Islet of Langerhans (tissue), 1 donor: ENCODE measurements around the gene MPV17L.
"Not testable (repeated sequence)": the region's sequence is repeated elsewhere in the genome, so short reads cannot be mapped to it uniquely, and the experiment has no call there.

Experiments
- FAIRE-seq: peaks from one replicate; lab custom pipeline; 2011; peaks lifted over from hg19 to GRCh38; lab: Jason Lieb, UNC

The MPV17L gene

DNA sequence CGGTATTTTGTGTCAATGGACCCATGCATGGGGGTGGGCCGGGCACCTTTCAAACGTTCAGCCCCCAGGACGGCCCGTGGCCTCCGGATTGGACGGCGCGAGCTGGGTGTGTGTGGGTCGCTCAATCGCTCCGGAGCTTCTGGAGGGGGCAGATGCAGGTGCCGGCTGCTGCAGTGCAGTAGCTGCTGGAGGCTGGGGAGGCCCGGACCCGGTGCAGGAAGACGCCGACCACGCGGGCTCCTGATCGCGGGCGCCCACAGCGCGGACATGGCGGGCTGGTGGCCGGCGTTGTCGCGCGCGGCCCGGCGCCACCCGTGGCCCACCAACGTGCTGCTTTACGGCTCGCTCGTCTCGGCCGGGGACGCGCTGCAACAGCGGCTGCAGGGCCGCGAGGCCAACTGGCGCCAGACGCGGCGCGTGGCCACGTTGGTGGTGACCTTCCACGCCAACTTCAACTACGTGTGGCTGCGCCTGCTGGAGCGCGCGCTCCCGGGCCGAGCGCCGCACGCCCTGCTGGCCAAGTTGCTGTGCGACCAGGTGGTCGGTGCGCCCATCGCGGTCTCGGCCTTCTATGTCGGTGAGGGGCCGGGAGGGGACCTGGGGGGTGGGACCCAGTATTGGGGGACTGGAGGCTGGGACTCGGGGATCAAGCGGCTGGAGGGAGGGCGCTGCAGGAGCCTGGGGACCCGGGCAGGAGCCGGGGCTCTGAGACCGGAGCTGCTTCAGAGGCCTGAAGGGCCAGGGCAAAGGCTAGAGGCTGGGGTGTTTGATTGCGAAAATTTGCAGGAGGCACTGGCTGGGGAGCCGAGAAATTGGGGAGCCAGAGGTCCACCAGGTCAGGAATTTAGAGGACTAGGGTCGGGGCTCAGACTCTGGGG lies at the start of gene MPV17L:
MPV17L (plus strand) TSS at position 124 of the 878 bp plus-strand sequence; CDS start at position 268, 144 bp downstream.
- not testable (repeated sequence) for FAIRE-seq

DNA sequence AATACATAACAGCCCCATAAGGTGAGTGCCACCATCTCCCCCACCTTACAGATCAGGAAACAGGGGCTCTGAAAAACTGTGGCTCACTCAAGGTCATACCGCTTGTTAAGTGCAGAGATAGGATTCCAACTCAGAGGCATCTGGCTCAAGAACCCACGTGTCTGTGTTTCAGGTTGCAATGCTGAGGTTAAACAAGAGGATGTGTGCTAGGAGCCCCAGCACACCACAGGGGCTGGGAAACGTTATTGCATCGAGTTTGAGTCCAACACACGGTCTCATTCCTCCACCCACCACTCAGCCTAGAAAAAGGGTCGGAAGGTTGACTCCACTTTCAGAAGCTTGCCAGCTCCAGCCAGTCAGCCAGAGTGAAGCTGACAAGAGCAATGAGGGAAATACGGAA lies 46.8 kb upstream of the MPV17L start:
- not testable (repeated sequence) for FAIRE-seq

DNA sequence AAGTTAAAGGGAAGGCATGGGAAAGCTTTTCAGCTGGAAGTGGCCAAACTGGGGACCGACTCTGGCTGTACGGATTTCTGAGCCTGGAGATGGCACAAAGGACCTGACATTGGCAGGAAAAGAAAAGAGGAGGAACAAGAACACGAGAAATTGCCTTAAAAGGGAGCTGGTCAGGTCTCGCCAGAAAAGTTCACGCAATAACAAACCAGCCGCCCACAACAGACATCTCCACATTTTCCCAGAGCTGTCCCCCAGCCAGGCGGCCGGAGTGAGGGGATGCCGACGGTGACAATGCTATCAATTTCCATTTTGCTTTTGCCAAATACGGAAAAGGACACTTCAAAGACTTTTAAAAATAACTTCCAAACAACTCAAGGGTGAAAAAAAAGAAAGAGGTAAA lies 44.3 kb upstream of the MPV17L start:
- FAIRE-seq = not testable (repeated sequence)

DNA sequence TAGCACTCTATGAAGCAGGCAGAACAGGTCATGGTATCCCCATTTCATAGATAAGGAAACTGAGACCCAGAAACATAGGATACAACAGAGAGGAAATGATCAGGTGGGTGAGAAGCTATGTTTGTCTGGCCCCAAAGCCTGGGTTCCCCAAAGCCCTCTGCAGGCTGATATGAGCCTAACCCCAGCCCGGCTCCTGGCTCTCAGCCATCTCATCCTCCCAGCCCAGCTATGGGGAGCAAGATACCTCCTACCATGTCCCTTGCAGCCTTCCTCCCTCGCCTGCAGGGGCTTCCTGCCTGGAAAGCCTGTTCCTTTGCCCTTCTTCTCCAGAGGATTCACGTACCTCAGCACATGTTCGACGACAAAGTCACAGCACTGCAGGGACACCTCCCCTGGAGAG lies 43.8 kb upstream of the MPV17L start:
- FAIRE-seq = not testable (repeated sequence)

GRCh38 chr16:15352852-15353251 lies 42.7 kb upstream of the MPV17L start:
- FAIRE-seq = not testable (repeated sequence)

DNA sequence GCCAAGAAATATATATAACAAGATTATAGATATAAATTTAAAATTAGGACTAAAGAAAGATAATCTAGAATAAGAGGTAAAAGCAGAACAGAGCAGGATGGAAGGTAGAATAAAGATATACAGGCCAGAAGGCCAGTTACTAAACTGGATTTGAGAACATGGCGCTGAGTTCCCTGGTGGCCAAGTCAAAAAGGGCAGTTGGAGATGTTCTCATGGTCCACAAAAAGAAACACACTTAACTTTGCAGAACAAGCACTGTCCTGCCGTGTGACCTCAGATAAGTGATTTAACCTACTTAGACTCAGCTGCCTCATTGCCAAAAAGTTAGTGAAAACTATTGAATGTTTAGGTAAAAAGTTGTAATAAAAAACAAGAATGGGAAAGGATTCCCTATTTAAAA lies 40.7 kb upstream of the MPV17L start:
- FAIRE-seq = not testable (repeated sequence)

GRCh38 chr16:15357495-15357894 lies 38.1 kb upstream of the MPV17L start:
- not testable (repeated sequence) for FAIRE-seq

GRCh38 chr16:15378194-15378593 lies 17.4 kb upstream of the MPV17L start, which contains the start of gene NPIPA5:
Gene NPIPA5 (minus strand): TSS chr16:15378294. CDS start chr16:15378294, 0 bp downstream.
- FAIRE-seq = not testable (repeated sequence)

DNA sequence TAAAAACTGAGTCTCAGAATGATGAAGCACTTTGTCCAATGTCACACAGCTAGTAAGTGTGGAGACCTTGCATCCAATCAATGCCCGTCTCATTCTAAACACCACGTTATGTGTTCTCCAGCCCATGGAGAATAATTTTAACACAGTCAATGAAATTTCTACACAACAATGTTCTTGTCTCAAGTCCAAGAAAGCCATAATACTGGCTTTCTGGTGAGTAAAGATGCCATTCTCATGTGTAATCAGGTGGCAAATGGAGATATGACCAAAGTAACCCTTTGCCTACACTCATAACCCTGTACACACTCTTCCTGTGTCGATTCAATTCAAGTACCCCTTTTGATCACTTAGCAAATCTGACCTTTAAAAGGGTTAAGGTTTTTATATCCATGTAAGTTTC lies 12.7 kb upstream of the MPV17L start:
- FAIRE-seq = not testable (repeated sequence)

DNA sequence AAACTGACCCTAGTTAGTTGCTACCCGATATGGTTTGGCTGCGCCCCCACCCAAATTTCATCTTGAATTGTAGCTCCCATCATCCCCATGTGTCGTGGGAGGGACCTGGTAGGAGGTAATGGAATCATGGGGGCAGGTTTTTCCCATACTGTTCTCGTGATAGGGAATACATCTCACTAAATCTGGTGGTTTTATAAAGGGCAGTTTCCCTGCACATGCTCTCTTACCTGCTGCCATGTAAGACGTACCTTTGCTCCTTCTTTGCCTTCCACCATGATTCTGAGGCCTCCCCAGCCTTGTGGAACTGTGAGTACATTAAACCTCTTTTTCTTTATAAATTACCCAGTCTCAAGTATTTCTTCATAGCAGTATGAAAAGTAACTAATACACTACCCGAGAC lies 7.5 kb upstream of the MPV17L start:
- FAIRE-seq = not testable (repeated sequence)

DNA sequence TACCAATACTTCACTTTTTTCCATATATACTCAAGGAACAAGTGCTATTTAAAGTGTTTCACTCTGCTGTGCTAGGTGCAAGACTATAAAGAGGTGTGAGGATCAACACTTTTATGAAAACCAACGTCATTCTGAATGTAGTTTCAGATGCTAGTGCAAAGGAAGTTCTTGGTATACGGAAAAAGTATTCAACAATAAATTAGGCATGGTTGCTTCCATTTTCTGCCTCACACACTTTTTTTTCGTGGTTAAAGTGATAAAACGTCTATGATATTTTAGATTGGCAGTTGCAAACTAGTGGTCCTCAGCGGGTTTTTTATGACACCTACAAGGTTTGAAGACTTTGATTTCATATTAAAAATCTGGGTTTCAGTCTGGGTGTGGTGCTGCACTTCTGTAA lies 5.6 kb upstream of the MPV17L start:
- not testable (repeated sequence) for FAIRE-seq

DNA sequence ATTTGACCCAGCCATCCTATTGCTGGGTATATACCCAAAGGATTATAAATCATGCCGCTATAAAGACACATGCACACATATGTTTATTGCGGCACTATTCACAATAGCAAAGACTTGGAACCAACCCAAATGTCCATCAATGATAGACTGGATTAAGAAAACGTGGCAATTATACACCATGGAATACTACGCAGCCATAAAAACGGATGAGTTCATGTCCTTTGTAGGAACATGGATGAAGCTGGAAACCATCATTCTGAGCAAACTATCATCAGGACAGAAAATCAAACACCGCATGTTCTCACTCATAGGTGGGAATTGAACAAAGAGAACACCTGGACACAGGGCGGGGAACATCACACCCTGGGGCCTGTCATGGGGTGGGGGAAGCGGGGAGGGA lies 2.5 kb upstream of the MPV17L start:
- not testable (repeated sequence) for FAIRE-seq

DNA sequence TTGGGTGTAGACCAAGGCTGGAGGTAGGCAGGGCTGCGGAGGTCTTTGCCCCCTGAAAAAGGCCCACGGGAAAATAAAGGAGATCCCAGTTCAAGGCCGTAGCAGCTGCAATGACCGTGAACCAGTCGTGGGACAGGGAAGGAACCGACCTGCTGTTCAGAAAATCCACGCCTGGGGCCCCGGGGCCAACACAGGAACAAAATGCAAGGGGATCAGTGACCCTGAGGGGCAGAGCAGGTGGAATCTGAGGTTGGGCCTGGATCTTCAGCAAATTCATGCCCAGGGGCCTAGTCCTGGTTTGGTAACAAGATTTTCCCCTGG lies 915 bp downstream of the MPV17L start:
- not testable (repeated sequence) for FAIRE-seq

DNA sequence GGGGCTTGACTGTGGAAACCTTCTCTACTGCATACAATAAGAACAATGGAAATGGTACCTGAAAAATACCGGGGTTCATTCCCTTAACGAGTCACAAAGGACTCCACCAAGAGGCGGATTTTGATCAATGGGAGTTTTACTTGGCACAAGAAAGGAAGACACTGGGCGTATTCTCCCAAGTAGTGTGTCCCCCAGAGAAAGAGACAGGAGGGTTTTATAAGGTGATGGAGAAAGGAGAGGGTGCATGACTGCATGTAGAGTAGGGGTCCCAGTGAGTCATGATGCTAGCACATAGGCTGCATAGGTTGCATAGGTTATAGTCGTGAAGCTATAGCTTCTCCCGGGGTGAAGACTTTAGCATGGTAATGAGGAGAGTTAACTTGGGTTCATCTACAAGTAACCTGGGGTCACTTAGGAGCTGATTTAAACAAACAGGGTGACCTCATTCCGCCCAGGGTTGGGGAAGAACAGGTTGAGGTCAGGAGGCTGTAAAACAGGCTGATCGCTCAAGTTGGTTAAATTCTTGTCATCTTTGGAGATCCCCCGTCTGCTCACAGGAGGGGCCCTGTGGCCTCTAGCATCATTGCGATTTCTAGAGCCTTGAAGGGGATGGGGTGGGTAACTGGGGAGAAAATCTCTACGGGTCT lies 1.5 kb downstream of the MPV17L start:
- no peak for FAIRE-seq

GRCh38 chr16:15398618-15399316 lies 3.2 kb downstream of the MPV17L start:
- FAIRE-seq = no peak

GRCh38 chr16:15399317-15399716 lies 3.8 kb downstream of the MPV17L start:
- no peak for FAIRE-seq

DNA sequence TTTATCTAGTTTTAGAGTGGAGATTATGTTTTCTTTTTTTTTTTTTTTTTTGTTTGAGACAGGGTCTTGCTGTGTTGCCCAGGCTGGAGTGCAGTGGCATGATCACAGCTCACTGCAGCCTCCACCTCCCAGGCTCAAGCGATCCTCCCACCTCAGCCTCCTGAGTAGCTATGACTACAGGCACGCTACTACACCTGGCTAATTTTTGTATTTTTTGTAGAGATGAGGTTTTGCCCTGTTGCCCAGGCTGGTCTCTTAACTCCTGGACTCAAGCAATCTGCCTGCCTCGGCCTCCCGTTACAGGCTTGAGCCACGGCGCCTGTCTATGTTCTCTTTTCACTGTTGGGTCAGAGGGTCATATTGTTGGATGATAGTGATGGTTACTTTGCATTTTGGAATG lies 4.8 kb downstream of the MPV17L start:
- FAIRE-seq = not testable (repeated sequence)

GRCh38 chr16:15401972-15402371 lies 6.4 kb downstream of the MPV17L start:
- no peak for FAIRE-seq

DNA sequence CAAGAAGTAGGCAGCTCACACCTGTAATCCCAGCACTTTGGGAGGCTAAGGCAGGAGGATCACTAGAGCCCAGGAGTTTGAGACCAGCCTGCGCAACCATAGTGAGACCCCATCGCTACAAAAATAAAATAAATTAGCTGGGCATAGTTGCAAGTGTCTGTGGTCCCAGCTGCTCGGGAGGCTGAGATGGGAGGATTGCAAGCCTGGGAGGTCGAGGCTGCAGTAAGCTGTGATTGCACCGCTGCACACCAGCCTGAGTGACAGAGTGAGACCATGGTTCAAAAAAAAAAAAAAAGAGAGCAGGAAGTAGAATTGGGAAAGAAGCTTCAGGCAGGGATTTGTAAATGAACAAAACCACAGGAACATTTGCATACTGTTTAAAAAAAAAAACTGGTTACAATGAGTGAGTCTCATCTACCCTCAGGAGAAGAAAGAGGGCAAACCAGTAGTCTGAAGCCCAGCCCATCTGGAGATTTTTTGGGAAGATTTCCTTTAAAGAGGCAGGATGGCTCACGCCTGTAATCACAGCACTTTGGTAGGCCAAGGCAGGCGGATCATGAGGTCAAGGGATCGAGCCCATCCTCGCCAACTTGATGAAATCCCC lies 7.9 kb downstream of the MPV17L start:
- FAIRE-seq = no peak

- not testable (repeated sequence) for FAIRE-seq
Measured at GRCh38 chr16:15404091-15404490, 8.5 kb downstream of the MPV17L start.

- no peak for FAIRE-seq
Measured at GRCh38 chr16:15404792-15405191, 9.2 kb downstream of the MPV17L start.

GRCh38 chr16:15407756-15408155 lies 12.2 kb downstream of the MPV17L start:
- FAIRE-seq = not testable (repeated sequence)
